ENCODE data around the gene XBP1.
"Not testable (repeated sequence)": the region's sequence is repeated elsewhere in the genome, so short reads cannot be mapped to it uniquely, and the experiment has no call there.

XBP1 gene

GRCh38 chr22:28791841-28792490, 8.4 kb downstream of the XBP1 start:
- no peak for DNase-seq

- DNase-seq: no peak
Observed at GRCh38 chr22:28791124-28791523, 9.2 kb downstream of the XBP1 start.

- DNase-seq: no peak
Observed at GRCh38 chr22:28788601-28789000, 11.8 kb downstream of the XBP1 start.

- no peak for DNase-seq
Observed at GRCh38 chr22:28783786-28784671, 16.3 kb downstream of the XBP1 start.

GRCh38 chr22:28780296-28780695, 20.1 kb downstream of the XBP1 start:
- no peak for DNase-seq

GRCh38 chr22:28779833-28780232, 20.5 kb downstream of the XBP1 start:
- no peak for DNase-seq

GRCh38 chr22:28774378-28774777, 26.0 kb downstream of the XBP1 start:
- DNase-seq: no peak

GRCh38 chr22:28773461-28773867, 26.9 kb downstream of the XBP1 start:
- DNase-seq: no peak

GRCh38 chr22:28772633-28773460, 27.5 kb downstream of the XBP1 start, which contains the start of gene CCDC117:
Gene CCDC117 (plus strand): TSS chr22:28772695. CDS start chr22:28772850, 155 bp downstream.
- DNase-seq: peak; percentile 88

- DNase-seq: no peak
Observed at GRCh38 chr22:28771195-28771791, 29.1 kb downstream of the XBP1 start.

- DNase-seq: no peak
Observed at GRCh38 chr22:28769394-28770085, 30.8 kb downstream of the XBP1 start.

- no peak for DNase-seq
Observed at GRCh38 chr22:28768701-28769393, 31.5 kb downstream of the XBP1 start.

- DNase-seq: no peak
Observed at GRCh38 chr22:28766628-28767027, 33.7 kb downstream of the XBP1 start.

GRCh38 chr22:28762000-28762399, 38.4 kb downstream of the XBP1 start:
- DNase-seq: not testable (repeated sequence)

- DNase-seq: no peak
Observed at GRCh38 chr22:28761449-28761755, 39.0 kb downstream of the XBP1 start.

GRCh38 chr22:28759861-28760560, 40.4 kb downstream of the XBP1 start:
- DNase-seq: no peak

GRCh38 chr22:28754512-28754911, 45.9 kb downstream of the XBP1 start:
- not testable (repeated sequence) for DNase-seq

- no peak for DNase-seq
Observed at GRCh38 chr22:28750471-28750881, 49.9 kb downstream of the XBP1 start.

All from activated CD4-positive, alpha-beta T cell treated with anti-CD3 and anti-CD28 coated beads for 1 hour (primary cell).